Tibial nerve (tissue), 4 donors: ENCODE results near the gene ST3GAL2. TPM values are rescaled to one million over a fixed set of nuclear protein-coding genes. Genes with fewer than 3 reads are reported as not detected.

Source experiments
- DNase-seq, 2 donors: peaks; one replicate each; pipeline ENCODE4 v3.0.0-alpha.2; 2019; ENCODE audit warnings: low spot score in 2 of 2
- H3K27ac ChIP-seq, 4 donors: fragments of 200-600 bp; sonication (generic) in 3 of 4; one replicate each; pipeline ENCODE4 v1.5.1; 2017 to 2019; ENCODE audit warnings: mild to moderate bottlenecking in 1 of 4
- H3K27me3 ChIP-seq, 2 donors: fragments of 200-600 bp; sonication (generic) in 1 of 2; one replicate each; pipeline versions ENCODE4 v1.5.1 to v1.6.0; 2017 to 2019
- H3K36me3 ChIP-seq, 3 donors: fragments of 200-600 bp; sonication (generic); one replicate each; pipeline ENCODE4 v1.5.1; 2018 to 2019
- H3K4me1 ChIP-seq, 4 donors: fragments of 200-600 bp; sonication (generic) in 3 of 4; one replicate each; pipeline ENCODE4 v1.5.1; 2017 to 2019
- H3K4me3 ChIP-seq, 4 donors: fragments of 200-600 bp; sonication (generic) in 3 of 4; one replicate each; pipeline ENCODE4 v1.5.1; 2017 to 2019; ENCODE audit warnings: mild to moderate bottlenecking in 1 of 4, moderate library complexity in 1 of 4
- H3K9me3 ChIP-seq, 4 donors: fragments of 200-600 bp; sonication (generic) in 3 of 4; one replicate each; pipeline ENCODE4 v1.5.1; 2017 to 2019
- EP300 ChIP-seq, 2 donors: sonication (generic); formaldehyde crosslinking; IDR thresholded peaks; one replicate each; pipeline ENCODE4 v1.6.1; 2017; ENCODE audit warnings: antibody characterized with exemption in 2 of 2, mild to moderate bottlenecking in 1 of 2
- POLR2A ChIP-seq, 2 donors: fragments of 450-650 bp; IDR thresholded peaks; one replicate each; pipeline ENCODE4 v1.6.1; 2017; ENCODE audit warnings: antibody characterized with exemption in 2 of 2, mild to moderate bottlenecking in 2 of 2, moderate library complexity in 2 of 2
- WGBS, 2 donors: methylation state at CpG; one replicate each; pipeline ENCODE4 v1.1.5; 2018; 5-methylcytosine and 5-hydroxymethylcytosine counted together
- total RNA-seq, 4 donors: library from RNA; depleted of rRNA; stranded (reverse); fragments of >200 nt; gene quantifications; one replicate each; pipeline ENCODE4 v1.1.0, GENCODE V29; 2016
- TF ChIP-seq, protein P1 (sequence below), 5 experiments: fragments of 200-600 bp in 3 of 5; fragments of 450-650 bp in 2 of 5; sonication (generic) in 3 of 5; IDR thresholded peaks; one replicate each; pipeline ENCODE4 v1.5.1; 2016 to 2019; ENCODE audit warnings: antibody characterized with exemption in 5 of 5, mild to moderate bottlenecking in 3 of 5, moderate library complexity in 2 of 5

Gene ST3GAL2
- total RNA-seq, 4 donors from 2014 or later = 18.6 to 32.4 (median 23.6) TPM

- no peak for TF ChIP-seq POLR2A (IDR thresholded peaks at IDR 0.05)
- no peak overlapping the region for H3K27ac ChIP-seq
- H3K4me3 ChIP-seq = no peak overlapping the region
- WGBS, 2 donors = 71 to 76% methylated on average over 6 of the region's 7 CpGs
- peaks cover 0 to 92% (median 0%) of the 10 kb centered on the region in 3 donors for H3K36me3 ChIP-seq
- no peak for DNase-seq
- H3K27me3 ChIP-seq = no peaks in the 10 kb centered on the region
- no peaks in the 10 kb centered on the region for H3K4me1 ChIP-seq
- no peaks in the 10 kb centered on the region for H3K9me3 ChIP-seq
Observed at GRCh38 chr16:70466805-70467076, 27.8 kb upstream of the ST3GAL2 start.

DNA sequence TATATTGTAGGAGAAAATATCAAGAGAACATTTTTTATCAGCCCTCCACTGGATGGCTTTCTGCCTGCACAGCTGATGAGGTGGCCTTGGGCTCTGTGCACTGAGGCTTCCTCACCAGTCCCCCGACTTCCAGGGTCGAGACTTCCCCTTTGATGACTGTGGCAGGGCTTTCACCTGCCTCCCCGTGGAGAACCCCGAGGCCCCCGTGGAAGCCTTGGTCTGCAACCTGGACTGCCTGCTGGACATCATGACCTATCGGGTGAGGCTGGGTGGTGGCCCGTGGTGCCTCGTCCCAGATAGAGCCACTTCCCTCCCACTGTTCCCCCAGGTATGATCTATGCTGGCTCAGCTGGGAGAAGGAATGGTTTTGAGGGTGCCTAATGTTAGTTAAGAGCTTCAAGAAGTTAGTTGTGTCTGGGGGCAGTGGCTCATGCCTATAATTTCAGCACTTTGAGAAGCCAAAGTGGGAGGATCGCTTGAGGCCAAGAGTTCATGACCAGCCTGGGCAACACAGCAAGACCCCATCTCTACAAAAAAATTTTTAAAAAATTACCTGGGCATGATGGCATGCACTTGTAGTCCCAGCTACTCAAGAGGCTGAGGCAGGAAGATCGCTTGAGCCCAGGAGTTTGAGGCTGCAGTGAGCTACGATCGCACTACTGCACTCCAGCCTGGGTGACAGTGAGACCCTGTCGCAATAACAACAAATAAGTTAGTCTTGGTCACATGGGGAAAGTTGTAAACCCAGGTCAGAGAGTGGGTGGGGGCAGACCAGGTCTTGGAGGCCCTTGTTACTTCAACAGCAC, 27.3 kb upstream of the ST3GAL2 start:
- Histone ChIP-seq H3K27me3 (no peaks in the 10 kb centered on the region), H3K4me1 (peaks cover 0 to 3% (median 0%) of the 10 kb centered on the region in 4 donors), H3K4me3 (no peak overlapping the region), H3K36me3 (peaks cover 0 to 92% (median 0%) of the 10 kb centered on the region in 3 donors), H3K9me3 (no peaks in the 10 kb centered on the region), H3K27ac (no peak overlapping the region)
- TF ChIP-seq EP300 (IDR thresholded peaks at IDR 0.05) = no peak
- TF ChIP-seq, protein P1, sequence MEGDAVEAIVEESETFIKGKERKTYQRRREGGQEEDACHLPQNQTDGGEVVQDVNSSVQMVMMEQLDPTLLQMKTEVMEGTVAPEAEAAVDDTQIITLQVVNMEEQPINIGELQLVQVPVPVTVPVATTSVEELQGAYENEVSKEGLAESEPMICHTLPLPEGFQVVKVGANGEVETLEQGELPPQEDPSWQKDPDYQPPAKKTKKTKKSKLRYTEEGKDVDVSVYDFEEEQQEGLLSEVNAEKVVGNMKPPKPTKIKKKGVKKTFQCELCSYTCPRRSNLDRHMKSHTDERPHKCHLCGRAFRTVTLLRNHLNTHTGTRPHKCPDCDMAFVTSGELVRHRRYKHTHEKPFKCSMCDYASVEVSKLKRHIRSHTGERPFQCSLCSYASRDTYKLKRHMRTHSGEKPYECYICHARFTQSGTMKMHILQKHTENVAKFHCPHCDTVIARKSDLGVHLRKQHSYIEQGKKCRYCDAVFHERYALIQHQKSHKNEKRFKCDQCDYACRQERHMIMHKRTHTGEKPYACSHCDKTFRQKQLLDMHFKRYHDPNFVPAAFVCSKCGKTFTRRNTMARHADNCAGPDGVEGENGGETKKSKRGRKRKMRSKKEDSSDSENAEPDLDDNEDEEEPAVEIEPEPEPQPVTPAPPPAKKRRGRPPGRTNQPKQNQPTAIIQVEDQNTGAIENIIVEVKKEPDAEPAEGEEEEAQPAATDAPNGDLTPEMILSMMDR (IDR thresholded peaks at IDR 0.05) = no peak
- no peak for TF ChIP-seq POLR2A (IDR thresholded peaks at IDR 0.05)
- no peak for DNase-seq
- WGBS, 2 donors = 80 to 83% methylated on average over 12 to 13 of the region's 13 CpGs

GRCh38 chr16:70463235-70463634, 24.3 kb upstream of the ST3GAL2 start:
- WGBS, 2 donors = 94 to 100% methylated on average over 2 of the region's 2 CpGs
- TF ChIP-seq, protein P1 (IDR thresholded peaks at IDR 0.05) = no peak
- TF ChIP-seq EP300 (IDR thresholded peaks at IDR 0.05) (no peak), POLR2A (IDR thresholded peaks at IDR 0.05) (no peak)
- DNase-seq = no peak
- Histone ChIP-seq H3K27me3 (no peaks in the 10 kb centered on the region), H3K9me3 (no peaks in the 10 kb centered on the region), H3K36me3 (peaks cover 0 to 63% (median 0%) of the 10 kb centered on the region in 3 donors), H3K4me3 (no peak overlapping the region), H3K27ac (no peak overlapping the region), H3K4me1 (peaks cover 0 to 10% (median 0%) of the 10 kb centered on the region in 4 donors)

DNA sequence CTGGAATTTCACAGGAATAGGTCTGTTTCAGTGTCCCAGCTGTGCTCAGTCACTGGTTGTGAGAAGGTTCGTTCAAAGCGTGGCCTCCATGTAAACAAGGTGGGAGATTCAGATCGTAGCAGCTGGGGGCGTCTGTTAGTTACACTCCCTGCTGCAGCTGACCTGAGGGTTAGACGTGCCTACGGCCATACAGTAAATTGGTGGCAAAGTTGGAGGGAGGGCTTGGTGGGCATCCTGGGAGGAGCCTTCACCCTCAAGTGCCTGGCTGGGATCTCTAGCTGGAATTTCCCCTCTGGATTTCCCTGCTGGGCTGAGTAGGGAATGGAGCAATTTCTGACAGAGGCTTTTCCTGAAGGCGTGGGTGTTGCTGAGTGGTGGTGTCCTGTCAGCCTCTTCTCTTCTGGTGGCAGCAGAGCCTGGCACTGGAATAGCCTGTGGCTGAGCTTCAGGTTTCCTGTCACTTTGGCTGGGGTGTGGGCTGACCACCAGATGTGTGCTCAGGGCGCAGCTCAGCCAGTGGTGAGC, 21.9 kb upstream of the ST3GAL2 start:
- 48 to 49% methylated on average over 7 to 8 of the region's 8 CpGs for WGBS, 2 donors
- peaks cover 0 to 23% (median under 1%) of the 10 kb centered on the region in 4 donors for H3K4me1 ChIP-seq
- DNase-seq = no peak
- H3K27ac ChIP-seq = no peak overlapping the region
- H3K9me3 ChIP-seq = no peaks in the 10 kb centered on the region
- no peaks in the 10 kb centered on the region for H3K27me3 ChIP-seq
- TF ChIP-seq, protein P1 (IDR thresholded peaks at IDR 0.05) = no peak
- no peak for TF ChIP-seq POLR2A (IDR thresholded peaks at IDR 0.05)
- no peak for TF ChIP-seq EP300 (IDR thresholded peaks at IDR 0.05)
- no peak overlapping the region for H3K4me3 ChIP-seq
- peaks cover 0 to 39% (median 0%) of the 10 kb centered on the region in 3 donors for H3K36me3 ChIP-seq

DNA sequence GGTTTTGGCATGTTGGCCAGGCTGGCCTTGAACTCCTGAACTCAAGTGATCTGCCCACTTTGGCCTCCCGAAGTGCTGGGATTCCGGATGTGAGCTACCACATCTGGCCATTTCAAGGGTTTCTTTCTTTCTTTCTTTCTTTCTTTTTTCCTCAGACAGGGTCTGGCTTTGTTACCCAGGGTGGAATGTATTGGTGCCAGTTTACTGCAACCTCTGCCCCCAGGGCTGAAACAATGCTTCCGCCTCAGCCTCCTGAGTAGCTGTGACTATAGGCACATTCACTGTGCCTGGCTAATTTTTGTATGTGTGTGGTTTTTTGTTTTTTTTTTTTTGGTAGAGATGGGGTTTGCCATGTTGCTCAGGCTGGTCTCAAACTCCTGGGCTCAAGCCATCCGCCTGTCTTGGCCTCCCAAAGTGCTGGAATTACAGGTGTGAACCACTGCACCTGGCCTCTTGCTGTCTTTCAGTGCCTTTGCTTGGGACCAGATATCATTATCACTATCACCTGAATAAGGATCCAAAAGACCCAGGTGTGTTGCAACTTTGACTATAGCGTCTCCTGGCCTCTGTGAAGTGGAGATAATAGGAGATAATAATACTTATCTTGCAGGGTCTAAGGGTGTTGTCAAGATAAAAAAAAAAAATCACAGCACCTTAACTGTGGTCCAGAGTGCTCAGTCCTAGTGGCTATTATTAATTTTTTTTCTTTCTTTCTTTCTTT, 18.7 kb upstream of the ST3GAL2 start:
- no peak for TF ChIP-seq EP300 (IDR thresholded peaks at IDR 0.05)
- no peak for TF ChIP-seq POLR2A (IDR thresholded peaks at IDR 0.05)
- TF ChIP-seq, protein P1 (IDR thresholded peaks at IDR 0.05) = no peak
- no peak for DNase-seq
- H3K9me3 ChIP-seq = no peaks in the 10 kb centered on the region
- no peaks in the 10 kb centered on the region for H3K27me3 ChIP-seq
- H3K27ac ChIP-seq = no peak overlapping the region
- H3K36me3 ChIP-seq = peaks cover 0 to 10% (median 0%) of the 10 kb centered on the region in 3 donors
- 64 to 76% methylated on average over 5 of the region's 5 CpGs for WGBS, 2 donors
- H3K4me3 ChIP-seq = no peak overlapping the region
- peaks cover 0 to 37% (median 5%) of the 10 kb centered on the region in 4 donors for H3K4me1 ChIP-seq
